GM21390 (cell line): ENCODE data around the gene EMSY.

ENCODE experiments used
- ATAC-seq: cut with Tn5 transposase; IDR thresholded peaks from one replicate; pipeline ENCODE4 v1.9.1; 2021; ENCODE audit not compliant: unreplicated experiment

The EMSY gene

DNA sequence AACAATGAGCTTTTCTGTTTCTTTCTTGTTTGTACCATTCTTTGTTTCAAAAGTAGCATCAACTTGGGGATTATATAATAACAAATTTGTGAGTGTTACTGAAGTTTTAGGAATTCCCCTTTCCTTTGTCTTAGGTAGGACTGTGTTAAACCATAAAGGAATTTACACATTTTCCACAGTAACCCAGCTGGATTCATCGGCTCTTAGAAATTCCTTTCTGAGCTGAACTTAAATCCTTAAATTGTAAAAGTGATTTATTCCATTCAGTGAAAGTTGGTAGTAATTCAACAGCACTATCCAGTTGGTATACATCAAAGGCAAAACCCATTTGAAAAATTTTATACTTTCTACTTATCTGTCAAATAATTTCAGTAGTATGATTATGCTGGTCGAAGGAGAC, 11.8 kb downstream of the EMSY start:
- no peak for ATAC-seq

DNA sequence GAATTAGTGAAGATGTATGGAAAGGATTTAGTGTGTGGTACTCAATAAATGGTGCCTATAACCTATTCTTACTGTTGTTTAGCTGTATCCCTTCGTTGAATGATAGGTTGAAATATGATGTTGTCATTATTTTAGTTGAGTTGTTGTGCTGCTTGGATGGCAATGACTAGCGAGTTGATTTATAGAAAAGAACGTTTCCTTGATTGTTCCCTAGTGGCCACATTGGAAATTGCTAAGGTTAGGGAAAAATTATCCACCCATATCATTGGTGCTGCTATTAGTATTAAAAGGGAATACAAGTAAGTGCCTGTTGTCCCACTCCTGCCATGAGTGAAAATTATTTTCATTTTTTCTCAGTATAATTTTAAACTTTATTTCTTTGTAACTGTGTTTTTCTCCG, 14.5 kb downstream of the EMSY start:
- no peak for ATAC-seq

DNA sequence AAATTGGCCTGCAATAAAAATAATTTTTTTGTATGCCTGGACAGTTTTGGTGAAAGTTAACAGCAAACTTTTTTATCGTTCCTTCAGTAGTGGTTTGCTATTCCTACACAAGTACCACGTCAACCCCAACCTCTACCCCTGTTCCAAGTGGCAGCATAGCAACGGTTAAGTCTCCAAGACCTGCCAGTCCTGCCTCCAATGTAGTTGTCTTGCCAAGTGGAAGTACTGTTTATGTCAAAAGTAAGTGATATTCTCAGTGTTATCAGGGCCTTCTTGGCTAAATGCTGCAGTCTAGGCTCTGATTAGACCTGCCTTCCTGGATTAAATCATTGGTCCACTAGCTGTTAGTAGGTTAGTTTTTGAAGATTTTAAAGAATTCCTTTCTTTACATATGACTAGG, 15.0 kb downstream of the EMSY start:
- ATAC-seq = no peak

DNA sequence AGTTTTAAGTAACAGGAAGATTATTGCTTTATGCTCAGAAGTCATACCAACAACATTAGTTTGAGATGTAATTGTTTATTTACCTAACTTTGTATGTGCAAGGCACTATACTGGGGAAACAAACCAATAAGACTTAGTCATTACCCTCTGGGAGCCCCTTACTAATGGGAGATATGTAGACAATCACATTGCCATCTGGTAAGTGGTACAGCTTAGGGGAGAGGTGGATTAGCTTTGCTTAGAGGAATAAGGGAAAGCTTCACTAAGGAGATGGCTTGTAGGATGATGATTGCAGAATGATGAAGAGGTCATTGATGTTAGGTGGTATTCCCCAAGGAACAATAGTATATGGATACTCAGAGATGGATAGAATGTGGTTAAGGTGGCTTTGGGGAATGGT, 17.5 kb downstream of the EMSY start:
- no peak for ATAC-seq

DNA sequence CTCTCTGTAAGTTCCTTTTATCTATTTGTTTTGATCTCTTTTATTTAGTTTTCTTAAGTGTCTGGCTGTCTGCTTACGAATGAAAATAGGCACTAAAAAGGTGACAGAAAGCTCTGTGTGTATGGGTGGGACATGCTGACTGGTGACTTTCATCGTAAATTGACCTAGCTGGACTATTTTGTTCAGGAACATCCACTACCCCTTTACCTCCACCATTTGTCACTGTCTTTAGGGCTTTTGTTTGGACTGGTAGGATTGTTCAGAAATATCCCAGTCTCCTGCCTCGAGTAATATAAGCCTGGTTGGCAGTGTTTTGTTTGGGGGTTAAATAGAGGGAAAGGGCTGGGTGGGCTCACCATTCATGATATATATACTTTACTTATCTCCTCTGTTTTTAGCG, 20.9 kb downstream of the EMSY start:
- ATAC-seq = no peak

DNA sequence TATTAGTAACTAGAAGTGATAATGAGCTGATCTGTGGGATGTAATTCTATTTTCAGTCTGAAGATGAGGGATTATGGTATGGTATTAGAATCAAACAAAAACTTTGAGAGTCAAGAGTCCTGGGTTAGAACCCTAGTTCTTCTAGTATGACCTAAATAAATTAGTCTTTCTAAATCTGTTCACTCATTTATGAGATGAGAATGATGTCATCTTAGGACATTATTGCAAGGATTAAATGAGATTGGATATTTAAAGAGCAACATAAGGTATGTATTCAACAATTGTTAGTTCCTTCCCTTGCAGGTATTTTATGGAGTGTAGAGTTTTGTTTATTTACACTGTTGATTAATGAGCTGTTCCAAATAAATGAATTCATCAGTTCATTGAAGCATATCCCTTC, 21.8 kb downstream of the EMSY start:
- ATAC-seq = no peak

DNA sequence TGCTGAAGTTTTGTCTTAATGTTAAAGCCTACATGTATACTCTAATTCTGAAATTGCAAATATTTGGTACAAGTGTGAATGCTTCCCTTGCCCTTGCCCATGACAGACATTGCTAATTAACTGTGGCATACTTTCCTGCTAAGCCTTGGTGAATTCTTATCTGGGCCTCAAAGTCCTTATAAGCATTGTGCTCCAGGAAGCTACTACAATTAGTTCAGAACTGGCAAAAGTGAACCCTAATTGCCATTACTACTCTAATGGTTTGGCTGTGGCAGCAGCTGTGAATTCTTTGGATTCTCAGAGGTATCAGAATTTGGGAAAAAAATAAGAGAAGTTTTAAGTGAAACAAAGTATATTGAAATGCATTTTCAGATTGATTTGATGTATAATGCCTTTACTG, 24.3 kb downstream of the EMSY start:
- no peak for ATAC-seq

DNA sequence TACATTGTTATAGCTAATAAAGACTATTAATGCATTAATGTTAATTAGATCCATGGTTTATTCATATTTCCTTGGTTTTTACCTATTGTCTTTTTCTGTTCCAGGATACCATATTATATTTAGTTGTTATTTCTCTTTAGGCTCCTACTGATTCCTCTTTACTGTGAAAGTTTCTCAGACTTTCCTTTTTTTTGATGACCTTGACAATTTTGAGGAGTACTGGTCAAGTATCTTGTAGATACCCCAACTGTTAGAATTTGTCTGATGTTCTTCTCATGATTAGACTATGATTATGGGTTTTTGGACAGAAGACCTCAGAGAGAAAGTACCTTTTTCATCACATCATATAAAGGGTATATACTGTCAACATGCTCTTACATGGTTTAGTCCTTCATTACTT, 26.6 kb downstream of the EMSY start:
- ATAC-seq = no peak

DNA sequence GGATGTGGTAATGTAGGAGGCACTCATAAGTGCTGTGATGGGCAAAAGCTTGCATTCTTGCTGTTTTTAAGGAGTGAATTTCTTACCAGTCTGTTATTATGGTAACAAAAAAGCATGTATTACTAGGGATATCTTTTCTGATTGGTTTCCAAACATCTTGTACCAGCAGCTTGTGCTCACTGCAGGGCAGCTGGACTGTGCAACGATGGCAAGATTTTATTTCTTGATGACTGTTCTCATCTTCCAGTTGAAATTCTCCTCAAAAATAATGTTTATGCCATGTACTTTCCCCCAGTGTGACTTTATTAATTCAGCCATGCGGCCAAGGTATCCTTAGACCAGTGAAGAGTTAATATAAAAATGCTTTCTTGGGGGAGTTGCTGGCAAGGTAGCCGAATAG, 35.4 kb downstream of the EMSY start:
- no peak for ATAC-seq

DNA sequence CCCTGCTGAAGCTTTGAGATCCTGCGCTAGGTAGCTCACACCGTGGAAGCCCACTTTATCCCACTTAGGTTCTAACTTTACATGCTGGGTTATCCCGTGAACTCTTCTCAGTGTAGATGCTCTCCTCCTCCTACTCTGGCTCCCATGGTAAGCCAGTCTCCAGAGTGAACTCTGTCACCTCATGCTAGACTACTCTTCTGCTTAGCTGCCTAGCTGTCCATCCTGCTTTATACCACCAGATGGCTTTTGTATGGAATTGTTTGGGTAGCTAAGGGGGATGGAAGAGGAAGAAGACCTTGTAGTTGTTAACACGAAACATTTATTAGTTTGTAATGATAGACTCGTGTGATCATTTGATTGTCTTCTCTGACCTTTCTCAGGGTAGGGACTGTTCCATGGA, 46.8 kb downstream of the EMSY start:
- no peak for ATAC-seq

DNA sequence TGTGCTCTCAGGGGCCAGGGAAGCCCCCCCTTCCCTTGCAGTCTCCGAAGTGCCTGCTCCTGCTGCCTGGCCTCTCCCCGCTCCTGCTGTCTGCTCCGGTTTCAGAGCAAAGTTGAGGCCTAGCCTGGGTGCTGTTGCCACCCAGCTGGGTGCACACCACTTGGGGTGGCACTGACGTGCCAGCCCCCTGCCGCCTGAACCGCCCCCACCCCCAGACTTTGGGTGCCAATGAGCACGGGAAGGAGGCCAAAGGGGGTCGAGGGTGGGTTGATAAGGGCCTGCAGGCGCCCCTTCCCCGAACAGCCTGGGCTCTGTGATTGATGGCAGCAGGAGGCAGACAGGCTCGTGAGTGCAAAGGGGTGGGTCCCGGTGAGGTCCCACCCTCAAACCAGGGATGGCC, 48.2 kb downstream of the EMSY start:
- no peak for ATAC-seq

DNA sequence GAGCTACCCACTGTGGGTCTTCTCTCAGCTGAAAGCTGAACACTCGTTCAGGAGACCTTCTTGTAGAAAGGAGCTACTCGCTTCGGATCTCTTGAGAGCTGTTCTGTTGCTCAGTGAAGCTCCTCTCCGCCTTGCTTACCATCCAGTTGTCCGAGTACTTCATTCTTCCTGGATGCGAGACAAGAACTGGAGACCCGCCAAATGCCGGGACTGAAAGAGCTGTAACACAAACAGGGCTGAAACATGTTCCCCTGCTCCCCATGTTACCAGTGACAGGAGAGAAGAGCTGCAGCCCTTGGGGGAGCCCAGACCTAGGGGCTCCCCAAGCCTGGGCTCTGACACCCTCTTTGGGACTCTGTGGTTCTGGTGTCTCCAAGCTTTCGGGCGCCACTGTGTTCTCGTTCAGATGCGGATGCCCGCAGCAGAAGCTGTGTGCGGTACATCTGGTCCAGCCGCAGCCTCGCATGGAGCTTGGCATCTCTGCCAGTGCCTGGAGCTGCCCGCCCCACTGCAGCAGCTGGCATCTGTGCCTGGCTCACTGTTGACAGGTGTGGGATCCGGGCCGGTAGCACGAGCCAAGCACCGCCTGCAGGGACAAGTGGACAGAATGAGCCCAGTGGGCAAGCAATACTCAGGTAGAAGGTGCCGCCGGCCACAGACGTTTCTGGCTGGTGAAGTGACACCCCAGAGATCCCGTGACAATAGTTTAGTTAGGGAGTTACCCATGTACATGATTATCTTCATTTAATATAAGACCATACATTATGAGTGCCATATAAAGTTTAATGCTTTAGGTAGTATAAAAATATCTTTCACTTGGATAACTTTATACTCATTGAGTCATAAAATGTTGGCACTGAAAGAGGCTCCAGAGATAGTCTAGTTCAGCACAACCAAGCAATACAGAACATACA, 49.1 kb downstream of the EMSY start:
- ATAC-seq = no peak

DNA sequence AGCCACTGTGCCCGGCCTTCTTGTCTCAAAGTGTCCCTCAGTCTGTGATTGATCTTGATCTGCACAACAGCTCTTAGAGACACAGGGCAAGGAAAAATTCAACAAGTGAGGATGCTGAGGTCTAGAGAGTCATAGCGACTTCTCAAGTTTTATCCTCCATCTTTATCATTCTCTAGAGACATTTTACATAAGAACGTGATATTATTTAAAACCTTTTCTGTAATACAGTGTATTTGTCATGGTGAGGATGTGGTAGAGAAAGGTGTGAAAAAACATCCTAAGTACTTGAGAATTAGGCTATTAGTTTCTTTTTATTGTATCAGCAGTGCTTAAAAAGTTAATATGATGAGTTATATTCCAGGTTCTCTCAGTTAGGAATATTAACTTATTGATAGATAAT, 50.2 kb downstream of the EMSY start:
- no peak for ATAC-seq

DNA sequence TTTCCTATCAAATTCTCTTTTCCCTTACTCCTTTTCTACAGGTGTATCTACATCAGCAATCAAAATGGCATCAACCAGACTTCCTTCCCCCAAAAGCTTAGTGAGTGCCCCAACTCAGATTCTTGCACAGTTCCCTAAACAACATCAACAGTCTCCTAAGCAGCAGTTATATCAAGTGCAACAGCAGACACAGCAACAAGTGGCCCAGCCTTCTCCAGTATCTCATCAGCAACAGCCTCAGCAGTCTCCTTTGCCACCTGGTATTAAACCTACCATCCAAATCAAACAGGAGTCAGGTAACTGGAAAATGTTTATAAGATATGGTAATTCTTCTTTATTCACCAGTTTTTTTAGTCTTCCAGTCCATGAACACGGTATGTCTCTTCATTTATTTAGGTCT, 51.4 kb downstream of the EMSY start:
- ATAC-seq = no peak

DNA sequence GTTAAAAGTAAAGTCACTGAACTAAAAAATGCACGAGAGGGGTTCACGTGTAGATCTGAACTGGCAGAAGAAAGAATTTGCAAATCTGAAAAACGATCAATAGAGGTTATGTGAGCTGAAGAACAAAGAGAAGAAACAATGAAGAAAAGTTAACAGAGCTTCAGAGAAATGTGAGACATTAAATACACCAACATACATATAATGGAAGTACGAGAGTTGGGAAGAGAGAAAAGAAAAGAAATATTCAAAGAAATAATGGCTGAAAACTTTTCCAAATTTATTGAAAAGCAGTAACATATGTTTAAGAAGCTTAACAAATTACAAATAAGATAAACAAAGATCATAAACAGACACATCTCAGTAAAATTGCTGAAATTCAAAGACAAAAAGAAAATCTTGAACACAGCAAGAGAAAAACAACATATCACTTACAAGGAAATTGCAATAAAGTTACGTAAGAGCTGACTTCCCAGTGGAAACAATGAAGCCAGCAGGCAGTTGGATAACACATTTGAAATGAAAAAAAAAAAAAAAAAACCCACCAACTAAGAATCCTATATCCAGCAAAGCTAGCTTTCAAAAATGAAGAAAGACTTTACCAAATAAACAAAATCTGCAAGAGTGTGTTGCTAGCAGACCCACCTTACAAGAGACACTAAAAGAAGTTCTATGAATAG, 56.8 kb downstream of the EMSY start:
- ATAC-seq = no peak

DNA sequence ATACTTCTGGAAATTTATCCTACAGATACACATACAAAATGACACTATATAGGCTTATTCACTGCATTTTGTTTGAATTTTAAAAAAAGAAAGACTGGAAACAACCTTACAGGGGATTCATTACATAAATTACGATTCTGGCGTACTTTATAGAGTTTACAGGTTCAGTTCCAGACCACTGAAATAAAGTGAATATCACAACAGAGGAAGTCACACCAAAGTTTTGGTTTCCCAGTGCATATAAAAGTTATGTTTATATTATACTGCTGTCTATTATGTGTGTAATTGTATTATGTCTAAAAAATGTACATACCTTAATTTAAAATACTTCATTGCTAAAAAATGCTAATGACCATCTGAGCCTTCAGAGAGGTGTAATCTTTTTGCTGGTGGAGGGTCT, 62.0 kb downstream of the EMSY start:
- ATAC-seq = no peak

DNA sequence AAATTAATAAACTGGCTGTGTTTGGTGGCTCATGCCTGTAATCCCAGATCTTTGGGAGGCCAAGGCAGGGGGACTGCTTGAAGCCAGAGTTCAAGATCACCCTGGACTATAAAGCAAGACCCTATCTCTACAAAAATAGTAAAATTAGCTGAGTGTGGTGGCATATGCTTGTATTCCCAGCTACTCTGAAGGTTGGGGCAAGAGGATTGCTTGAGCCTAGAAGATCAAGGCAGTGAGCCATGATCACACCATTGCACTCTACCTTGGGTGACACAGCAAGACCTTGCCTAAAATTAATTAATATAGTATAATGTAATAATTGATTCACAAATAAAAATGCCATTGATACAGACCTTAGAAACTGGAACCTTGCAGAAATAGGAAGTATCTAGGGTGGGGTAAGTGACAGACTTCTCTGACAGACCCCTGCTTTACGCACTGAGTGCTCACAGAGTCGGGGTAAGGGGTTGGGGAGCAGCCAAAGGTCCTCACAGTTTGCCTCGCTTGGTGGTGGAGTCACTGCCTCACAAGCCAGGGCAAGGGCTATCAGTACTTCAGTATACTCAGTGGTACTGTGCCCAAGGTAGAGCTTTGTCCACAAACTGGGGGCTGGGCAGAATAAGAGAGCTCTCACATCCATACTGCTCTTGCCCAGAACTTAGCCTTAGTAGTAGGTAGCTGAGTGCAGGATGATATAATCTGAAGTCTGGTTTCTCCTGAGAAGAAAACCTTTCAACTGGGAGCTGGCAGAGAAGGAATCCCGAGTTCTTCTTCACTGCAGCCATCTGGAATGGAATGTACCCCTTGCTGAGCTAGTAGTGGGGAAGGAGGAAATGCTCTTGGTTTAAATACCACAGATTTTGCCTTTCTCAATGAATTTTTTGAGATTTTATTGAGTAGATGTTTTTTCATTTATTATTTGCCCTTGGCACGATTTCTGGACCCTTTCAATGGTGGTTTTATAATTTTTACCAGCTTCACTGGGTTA, 65.5 kb downstream of the EMSY start:
- ATAC-seq = no peak

DNA sequence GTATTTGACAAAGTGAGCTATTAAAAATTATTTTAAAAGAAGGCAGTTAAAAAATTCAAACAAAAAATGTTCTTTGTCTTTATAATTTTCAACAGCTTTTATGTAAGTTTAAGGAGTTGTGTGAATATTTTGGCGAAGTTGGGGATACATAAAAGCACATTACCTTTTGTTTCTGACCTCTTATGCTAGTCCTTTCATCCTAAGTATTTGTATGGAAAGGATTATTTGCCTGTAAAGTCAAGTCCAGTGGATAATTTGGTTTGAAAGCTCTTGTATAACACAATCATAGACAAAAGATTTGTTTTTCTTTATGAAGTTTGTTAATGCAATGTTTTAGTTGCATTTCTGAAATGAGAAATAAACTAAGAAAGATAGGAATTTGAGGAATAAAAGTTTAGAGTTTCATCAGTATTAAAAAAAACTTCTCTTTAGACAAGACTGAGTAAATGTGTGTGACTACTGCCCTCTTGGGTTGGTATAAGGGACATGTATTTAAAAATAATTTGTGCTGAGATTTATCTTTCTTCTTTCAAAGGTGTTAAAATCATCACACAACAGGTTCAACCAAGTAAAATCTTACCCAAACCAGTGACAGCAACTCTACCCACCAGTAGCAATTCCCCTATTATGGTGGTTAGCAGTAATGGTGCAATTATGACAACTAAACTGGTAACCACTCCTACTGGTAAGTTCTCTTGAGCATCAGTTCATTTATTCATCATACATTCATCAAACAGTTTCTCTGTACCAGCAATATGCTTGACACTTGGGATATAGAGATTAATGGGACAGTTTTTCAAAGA, 68.2 kb downstream of the EMSY start:
- no peak for ATAC-seq

DNA sequence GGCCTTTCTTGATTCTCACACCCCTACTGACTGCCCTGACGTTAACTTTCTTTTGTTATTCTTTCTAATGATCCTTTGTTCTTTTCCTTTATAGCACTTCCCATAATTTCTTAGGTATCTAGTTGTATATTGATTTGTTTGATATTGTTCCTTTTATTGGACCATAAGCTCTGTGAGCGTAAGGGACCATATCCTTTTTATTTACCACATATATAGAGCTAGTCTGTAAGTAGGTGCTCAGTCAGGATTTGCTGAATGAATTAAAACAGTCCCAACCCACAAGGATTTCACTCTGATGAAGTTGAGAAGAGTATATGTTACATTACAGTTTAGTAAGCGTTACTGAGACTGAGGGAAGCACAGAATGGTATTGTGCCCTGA, 68.8 kb downstream of the EMSY start:
- ATAC-seq = no peak

DNA sequence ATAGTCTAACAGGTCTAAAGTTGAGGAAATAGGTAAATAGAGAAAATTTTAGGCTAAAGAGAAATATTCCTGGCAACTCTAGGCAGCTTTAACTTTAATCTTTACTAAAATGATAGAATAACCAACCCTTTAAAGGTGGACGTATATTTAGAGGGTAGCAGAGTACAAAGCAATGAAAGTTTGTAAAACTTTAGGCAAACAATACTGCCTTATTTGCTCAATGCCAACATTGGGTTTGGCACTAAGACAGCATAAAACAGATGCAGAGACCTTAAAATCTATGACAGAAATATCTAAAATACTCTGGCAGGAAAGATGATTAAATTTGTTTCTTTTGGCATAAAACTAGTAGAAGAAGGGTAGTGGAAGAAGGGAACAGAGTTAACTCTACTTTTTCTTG, 70.7 kb downstream of the EMSY start:
- ATAC-seq = no peak

DNA sequence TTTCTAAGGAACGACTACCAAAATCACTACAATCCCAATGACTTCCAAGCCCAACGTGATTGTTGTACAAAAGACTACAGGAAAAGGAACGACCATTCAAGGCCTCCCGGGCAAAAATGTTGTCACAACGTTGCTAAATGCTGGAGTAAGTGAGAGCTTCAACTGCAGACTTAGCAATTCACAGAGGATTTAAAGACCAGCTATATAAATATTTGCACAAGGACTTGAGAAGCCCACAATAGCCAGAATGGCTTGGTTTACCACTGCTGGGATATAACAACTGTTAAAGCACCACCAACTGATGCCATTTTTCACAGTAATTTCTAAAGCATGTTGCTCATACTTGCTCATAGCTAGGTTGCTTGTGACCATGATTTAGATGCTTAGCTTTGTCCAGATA, 78.3 kb downstream of the EMSY start:
- no peak for ATAC-seq
